HG02678 (cell line): ENCODE data around the gene SF3B4.
A peak's percentile ranks its signal among the peaks of the same experiment; 100 is the strongest.
"Not testable (repeated sequence)": the region's sequence is repeated elsewhere in the genome, so short reads cannot be mapped to it uniquely, and the experiment has no call there.

ENCODE experiments used
- ATAC-seq: cut with Tn5 transposase; IDR thresholded peaks from one replicate; pipeline ENCODE4 v1.9.1; 2021; ENCODE audit warnings: mild to moderate bottlenecking, moderate library complexity; ENCODE audit not compliant: unreplicated experiment

Gene SF3B4

GRCh38 chr1:149927563-149928400 is at the start of gene SF3B4:
Gene SF3B4 (minus strand): TSS chr1:149927803. CDS start chr1:149927759, 44 bp downstream.
- peak; percentile 95 for ATAC-seq

- ATAC-seq, result no peak
Measured at GRCh38 chr1:149977345-149977744, 49.7 kb upstream of the SF3B4 start.

- ATAC-seq, result no peak
Measured at GRCh38 chr1:149972547-149972946, 44.9 kb upstream of the SF3B4 start.

GRCh38 chr1:149967646-149968045 is 40.0 kb upstream of the SF3B4 start:
- ATAC-seq, result no peak

- no peak for ATAC-seq
Measured at GRCh38 chr1:149967041-149967440, 39.4 kb upstream of the SF3B4 start.

GRCh38 chr1:149966405-149966804 is 38.8 kb upstream of the SF3B4 start:
- no peak for ATAC-seq

- no peak for ATAC-seq
Measured at GRCh38 chr1:149965440-149965839, 37.8 kb upstream of the SF3B4 start.

GRCh38 chr1:149963358-149963757 is 35.8 kb upstream of the SF3B4 start:
- ATAC-seq, result no peak

- no peak for ATAC-seq
Measured at GRCh38 chr1:149962736-149963135, 35.1 kb upstream of the SF3B4 start.

- no peak for ATAC-seq
Measured at GRCh38 chr1:149962039-149962647, 34.5 kb upstream of the SF3B4 start.

- ATAC-seq, result not testable (repeated sequence)
Measured at GRCh38 chr1:149957548-149957947, 29.9 kb upstream of the SF3B4 start.

GRCh38 chr1:149949911-149950310 is 22.3 kb upstream of the SF3B4 start:
- ATAC-seq, result no peak

- ATAC-seq, result no peak
Measured at GRCh38 chr1:149945206-149945605, 17.6 kb upstream of the SF3B4 start.

- no peak for ATAC-seq
Measured at GRCh38 chr1:149942885-149943284, 15.3 kb upstream of the SF3B4 start.

GRCh38 chr1:149942207-149942606 is 14.6 kb upstream of the SF3B4 start:
- no peak for ATAC-seq

GRCh38 chr1:149940427-149940826 is 12.8 kb upstream of the SF3B4 start:
- ATAC-seq, result no peak

- ATAC-seq, result not testable (repeated sequence)
Measured at GRCh38 chr1:149938668-149939003, 11.0 kb upstream of the SF3B4 start.

- ATAC-seq, result no peak
Measured at GRCh38 chr1:149937759-149938158, 10.2 kb upstream of the SF3B4 start.

- ATAC-seq, result no peak
Measured at GRCh38 chr1:149936992-149937705, 9.5 kb upstream of the SF3B4 start.

GRCh38 chr1:149936170-149936991 is 8.8 kb upstream of the SF3B4 start, which contains the start of gene MTMR11:
Gene MTMR11 (minus strand): TSS chr1:149936879. CDS start chr1:149936647, 232 bp downstream.
- no peak for ATAC-seq

- ATAC-seq, result no peak
Measured at GRCh38 chr1:149934356-149934755, 6.8 kb upstream of the SF3B4 start.
